ENCODE results near the gene NLRC5.

The NLRC5 gene

DNA sequence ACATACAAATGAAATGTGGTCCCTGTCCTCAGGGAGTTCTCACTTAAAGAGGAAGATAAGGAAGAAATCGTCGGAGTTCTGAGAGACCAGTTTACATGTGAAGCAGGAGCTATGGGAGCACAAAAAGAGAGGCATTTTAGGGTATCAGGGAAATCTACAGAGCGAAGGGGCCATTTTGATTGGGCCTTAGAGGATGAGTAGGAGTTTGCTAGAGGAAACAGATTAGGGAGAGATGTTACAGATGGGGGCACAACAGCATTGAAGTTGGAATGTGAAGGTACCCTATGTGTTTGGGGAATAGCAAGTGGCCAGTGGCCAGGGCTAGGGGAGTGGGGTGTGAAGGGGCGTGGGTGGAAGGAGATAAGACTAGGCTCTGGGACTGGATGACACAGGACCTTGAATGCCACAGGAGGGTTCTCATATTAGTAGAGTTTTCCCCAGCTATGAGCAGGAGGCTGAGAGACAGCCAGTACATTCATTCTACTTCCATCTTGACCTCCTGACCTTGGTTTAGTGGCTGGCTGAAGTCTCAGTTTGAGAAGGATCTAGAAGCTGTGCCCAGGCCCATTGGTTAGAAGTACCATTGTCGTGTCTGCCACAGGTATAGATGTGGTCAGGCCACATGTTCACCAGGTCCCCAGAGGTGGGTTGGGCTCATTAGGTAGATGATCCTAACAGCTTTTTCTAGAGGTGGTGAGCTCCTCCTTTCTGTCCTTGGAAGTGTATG, 137.8 kb downstream of the NLRC5 start:
- TF ChIP-seq, protein P1, sequence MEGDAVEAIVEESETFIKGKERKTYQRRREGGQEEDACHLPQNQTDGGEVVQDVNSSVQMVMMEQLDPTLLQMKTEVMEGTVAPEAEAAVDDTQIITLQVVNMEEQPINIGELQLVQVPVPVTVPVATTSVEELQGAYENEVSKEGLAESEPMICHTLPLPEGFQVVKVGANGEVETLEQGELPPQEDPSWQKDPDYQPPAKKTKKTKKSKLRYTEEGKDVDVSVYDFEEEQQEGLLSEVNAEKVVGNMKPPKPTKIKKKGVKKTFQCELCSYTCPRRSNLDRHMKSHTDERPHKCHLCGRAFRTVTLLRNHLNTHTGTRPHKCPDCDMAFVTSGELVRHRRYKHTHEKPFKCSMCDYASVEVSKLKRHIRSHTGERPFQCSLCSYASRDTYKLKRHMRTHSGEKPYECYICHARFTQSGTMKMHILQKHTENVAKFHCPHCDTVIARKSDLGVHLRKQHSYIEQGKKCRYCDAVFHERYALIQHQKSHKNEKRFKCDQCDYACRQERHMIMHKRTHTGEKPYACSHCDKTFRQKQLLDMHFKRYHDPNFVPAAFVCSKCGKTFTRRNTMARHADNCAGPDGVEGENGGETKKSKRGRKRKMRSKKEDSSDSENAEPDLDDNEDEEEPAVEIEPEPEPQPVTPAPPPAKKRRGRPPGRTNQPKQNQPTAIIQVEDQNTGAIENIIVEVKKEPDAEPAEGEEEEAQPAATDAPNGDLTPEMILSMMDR (IDR thresholded peaks at IDR 0.05): no peak

- TF ChIP-seq, protein P1 (IDR thresholded peaks at IDR 0.05): no peak
Measured at GRCh38 chr16:57127836-57128235, 138.5 kb downstream of the NLRC5 start.

- TF ChIP-seq, protein P1 (IDR thresholded peaks at IDR 0.05): no peak
Measured at GRCh38 chr16:57128771-57129389, 139.5 kb downstream of the NLRC5 start.

DNA sequence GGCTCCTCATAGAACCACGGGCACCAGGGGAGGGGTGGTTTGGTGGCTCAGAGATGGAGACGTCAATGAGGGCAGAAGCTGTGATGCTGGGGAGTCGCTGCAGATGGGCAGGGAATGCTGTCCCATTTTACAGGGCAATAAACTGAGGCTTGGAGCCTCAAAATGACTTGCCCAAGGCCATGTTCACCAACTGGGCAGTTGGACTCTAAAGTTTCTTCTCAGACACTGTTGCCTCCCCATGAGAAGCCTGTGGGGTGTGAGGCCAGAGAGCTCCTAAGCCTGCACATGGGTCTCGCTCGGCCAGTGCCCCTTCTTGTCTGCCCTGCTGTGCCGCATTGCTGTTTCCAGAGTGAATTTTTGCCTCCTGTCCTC, 141.6 kb downstream of the NLRC5 start:
- TF ChIP-seq, protein P1 (IDR thresholded peaks at IDR 0.05): no peak

GRCh38 chr16:57131351-57131970, 142.1 kb downstream of the NLRC5 start:
- TF ChIP-seq, protein P1 (IDR thresholded peaks at IDR 0.05): no peak

GRCh38 chr16:57132470-57132869, 143.1 kb downstream of the NLRC5 start:
- TF ChIP-seq, protein P1 (IDR thresholded peaks at IDR 0.05): no peak

GRCh38 chr16:57133031-57133430, 143.7 kb downstream of the NLRC5 start:
- TF ChIP-seq, protein P1 (IDR thresholded peaks at IDR 0.05): no peak
